H9 (cell line): ENCODE measurements around the gene NLRP12. TPM values are rescaled to one million over a fixed set of nuclear protein-coding genes. Genes with fewer than 3 reads are reported as not detected.

ENCODE experiments used
- DNase-seq: peaks from one replicate; pipeline ENCODE4 v3.0.0-alpha.2; 2017
- H2AFZ ChIP-seq: one replicate; pipeline ENCODE4 v1.6.1; 2013; ENCODE audit warnings: mild to moderate bottlenecking, low read length, control low read depth, moderate library complexity
- H2AK5ac ChIP-seq: 2 replicates; pipeline ENCODE4 v1.6.1; 2013; ENCODE audit warnings: low read length, control low read depth, mixed read lengths; ENCODE audit not compliant: insufficient read length
- H2BK120ac ChIP-seq: one replicate; pipeline ENCODE4 v1.6.1; 2013; ENCODE audit warnings: low read depth, mild to moderate bottlenecking, low read length, control low read depth, inconsistent platforms; ENCODE audit not compliant: poor library complexity, severe bottlenecking
- H2BK12ac ChIP-seq: 2 replicates; pipeline ENCODE4 v1.6.1; 2013; ENCODE audit warnings: low read length, control low read depth, mixed read lengths, low read depth; ENCODE audit not compliant: insufficient read length
- H2BK15ac ChIP-seq: 2 replicates; pipeline ENCODE4 v1.6.1; 2013; ENCODE audit warnings: low read depth, low read length, control low read depth
- H2BK20ac ChIP-seq: one replicate; pipeline ENCODE4 v1.6.1; 2013; ENCODE audit warnings: low read depth, mild to moderate bottlenecking, low read length, control low read depth, inconsistent platforms; ENCODE audit not compliant: poor library complexity, severe bottlenecking
- H2BK5ac ChIP-seq: 2 replicates; pipeline ENCODE4 v1.6.1; 2013; ENCODE audit warnings: low read length, control low read depth, mixed read lengths; ENCODE audit not compliant: insufficient read length
- H3K14ac ChIP-seq: 2 replicates; pipeline ENCODE4 v1.6.1; 2013; ENCODE audit warnings: low read length, control low read depth; ENCODE audit not compliant: insufficient read depth
- H3K18ac ChIP-seq: 2 replicates; pipeline ENCODE4 v1.6.1; 2013; ENCODE audit warnings: low read depth, mild to moderate bottlenecking, mixed read lengths, low read length, control low read depth; ENCODE audit not compliant: insufficient read length
- H3K23ac ChIP-seq: 2 replicates; pipeline ENCODE4 v1.6.1; 2013; ENCODE audit warnings: low read length, control low read depth, mixed read lengths, low read depth; ENCODE audit not compliant: insufficient read length
- H3K23me2 ChIP-seq: 2 replicates; pipeline ENCODE4 v1.6.1; 2013; ENCODE audit warnings: low read depth, mild to moderate bottlenecking, mixed read lengths, low read length, control low read depth; ENCODE audit not compliant: insufficient read length, poor library complexity, severe bottlenecking
- H3K27ac ChIP-seq: 2 replicates; pipeline ENCODE4 v1.5.1; 2013; ENCODE audit warnings: low read length, control low read depth, mixed read lengths, low read depth; ENCODE audit not compliant: insufficient read length
- H3K27me3 ChIP-seq: 2 replicates; pipeline ENCODE4 v1.6.1; 2013; ENCODE audit warnings: low read length, control low read depth, inconsistent platforms; ENCODE audit not compliant: insufficient read depth
- H3K4ac ChIP-seq: 2 replicates; pipeline ENCODE4 v1.6.1; 2013; ENCODE audit warnings: low read depth, mild to moderate bottlenecking, control low read depth, inconsistent platforms, low read length, moderate library complexity
- H3K4me1 ChIP-seq: 2 replicates; pipeline ENCODE4 v1.6.1; 2013; ENCODE audit warnings: low read length, control low read depth, inconsistent platforms; ENCODE audit not compliant: insufficient read depth
- H3K4me2 ChIP-seq: 2 replicates; pipeline ENCODE4 v1.6.1; 2013; ENCODE audit warnings: low read length, control low read depth, mixed read lengths; ENCODE audit not compliant: insufficient read length, insufficient read depth
- H3K56ac ChIP-seq: 2 replicates; pipeline ENCODE4 v1.6.1; 2013; ENCODE audit warnings: low read depth, mild to moderate bottlenecking, mixed read lengths, low read length, control low read depth; ENCODE audit not compliant: insufficient read length
- H3K79me1 ChIP-seq: 2 replicates; pipeline ENCODE4 v1.6.1; 2013; ENCODE audit warnings: low read depth, mild to moderate bottlenecking, moderate library complexity, low read length, control low read depth, inconsistent platforms; ENCODE audit not compliant: insufficient read depth, poor library complexity, severe bottlenecking
- H3K79me2 ChIP-seq: 2 replicates; pipeline ENCODE4 v1.6.1; 2013; ENCODE audit warnings: low read length, control low read depth, inconsistent platforms; ENCODE audit not compliant: insufficient read depth
- H3K9ac ChIP-seq: 2 replicates; pipeline ENCODE4 v1.6.1; 2013; ENCODE audit warnings: low read length, control low read depth, mixed read lengths; ENCODE audit not compliant: insufficient read length; ENCODE audit errors: extremely low read depth
- H3K9me3 ChIP-seq: one replicate; pipeline ENCODE4 v1.6.1; 2013; ENCODE audit warnings: low read depth, low read length, inconsistent platforms; ENCODE audit not compliant: control insufficient read depth
- H3T11ph ChIP-seq: one replicate; pipeline ENCODE4 v1.6.1; 2013; ENCODE audit warnings: mild to moderate bottlenecking, low read length, control low read depth, inconsistent platforms
- H4K20me1 ChIP-seq: one replicate; pipeline ENCODE4 v1.6.1; 2013; ENCODE audit not compliant: control insufficient read depth, insufficient read length, insufficient read depth
- H4K5ac ChIP-seq: 2 replicates; pipeline ENCODE4 v1.6.1; 2013; ENCODE audit warnings: low read depth, mild to moderate bottlenecking, mixed read lengths, low read length, control low read depth; ENCODE audit not compliant: insufficient read length
- H4K8ac ChIP-seq: replicated peaks from 2 replicates; pipeline ENCODE4 v1.6.1; 2013; ENCODE audit warnings: low read length, control low read depth, mixed read lengths, low read depth; ENCODE audit not compliant: insufficient read length
- H4K91ac ChIP-seq: 2 replicates; pipeline ENCODE4 v1.6.1; 2013; ENCODE audit warnings: low read depth, mild to moderate bottlenecking, moderate library complexity, mixed read lengths, low read length, control low read depth; ENCODE audit not compliant: insufficient read length
- H3K27ac Mint-ChIP-seq, 3 experiments: 2 replicates in 2 of 3; 3 replicates in 1 of 3; pipeline ENCODE4 v1.8.0; 2020 to 2021; ENCODE audit warnings: mixed read lengths in 3 of 3, mild to moderate bottlenecking in 1 of 3, moderate library complexity in 1 of 3
- H3K27me3 Mint-ChIP-seq: 2 replicates; pipeline ENCODE4 v1.8.0; 2021; ENCODE audit warnings: low read depth, mild to moderate bottlenecking, moderate library complexity, mixed read lengths
- H3K36me3 Mint-ChIP-seq, 3 experiments: 2 replicates in 2 of 3; 3 replicates in 1 of 3; pipeline ENCODE4 v1.8.0; 2020 to 2021; ENCODE audit warnings: low read depth in 3 of 3, mixed read lengths in 3 of 3; ENCODE audit not compliant: insufficient read depth in 1 of 3
- H3K4me1 Mint-ChIP-seq, 2 experiments: 2 replicates each; pipeline ENCODE4 v1.8.0; 2020; ENCODE audit warnings: mixed read lengths in 2 of 2
- H3K4me3 Mint-ChIP-seq, 2 experiments: 2 replicates in 1 of 2; 3 replicates in 1 of 2; pipeline ENCODE4 v1.8.0; 2020 to 2021; ENCODE audit warnings: mild to moderate bottlenecking in 2 of 2, mixed read lengths in 2 of 2, moderate library complexity in 1 of 2
- H3K9me3 Mint-ChIP-seq, 2 experiments: 2 replicates in 1 of 2; 3 replicates in 1 of 2; pipeline ENCODE4 v1.8.0; 2020; ENCODE audit warnings: mild to moderate bottlenecking in 2 of 2, mixed read lengths in 2 of 2, moderate library complexity in 1 of 2
- WGBS: extraction: QIAGEN DNeasy Blood & Tissue Kit; methylation state at CpG from one replicate; pipeline ENCODE4 v1.1.7; 2013; ENCODE audit warnings: missing lambda C conversion rate, low lambda C conversion rate, mixed read lengths; ENCODE audit not compliant: insufficient read length; ENCODE audit errors: extremely low coverage; 5-methylcytosine and 5-hydroxymethylcytosine counted together
- total RNA-seq: library from RNA; stranded (reverse); gene quantifications from 2 replicates; pipeline ENCODE4 v1.2.1, GENCODE V29; 2021
- TF ChIP-seq, protein P1 (sequence below): fragments of 200-600 bp; sonication (generic); conservative IDR thresholded peaks from 3 replicates; pipeline ENCODE4 v1.8.0; 2021; ENCODE audit warnings: antibody characterized with exemption, mild to moderate bottlenecking

NLRP12 gene
- total RNA-seq, 1 experiment from 2014 or later: 4.0 TPM

DNA sequence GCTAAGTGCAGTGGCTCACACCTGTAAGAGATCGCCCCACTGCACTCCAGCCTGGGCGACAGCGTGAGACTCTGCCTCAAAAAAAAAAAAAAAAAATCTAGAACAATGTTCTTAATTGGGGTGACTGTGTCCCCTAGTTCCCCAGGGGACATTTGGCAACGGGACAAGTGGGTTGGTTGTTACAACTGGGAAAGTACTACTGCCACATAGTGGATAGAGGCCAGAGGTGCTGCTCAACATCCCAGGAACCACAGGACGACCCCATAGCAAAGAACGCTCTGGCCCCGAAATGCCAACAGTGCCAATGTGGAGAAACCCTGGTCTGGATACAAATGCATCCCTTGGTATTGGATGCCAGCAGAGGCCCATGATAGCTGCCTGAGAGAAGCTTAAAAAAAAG, 11.8 kb downstream of the NLRP12 start:
- TF ChIP-seq, protein P1, sequence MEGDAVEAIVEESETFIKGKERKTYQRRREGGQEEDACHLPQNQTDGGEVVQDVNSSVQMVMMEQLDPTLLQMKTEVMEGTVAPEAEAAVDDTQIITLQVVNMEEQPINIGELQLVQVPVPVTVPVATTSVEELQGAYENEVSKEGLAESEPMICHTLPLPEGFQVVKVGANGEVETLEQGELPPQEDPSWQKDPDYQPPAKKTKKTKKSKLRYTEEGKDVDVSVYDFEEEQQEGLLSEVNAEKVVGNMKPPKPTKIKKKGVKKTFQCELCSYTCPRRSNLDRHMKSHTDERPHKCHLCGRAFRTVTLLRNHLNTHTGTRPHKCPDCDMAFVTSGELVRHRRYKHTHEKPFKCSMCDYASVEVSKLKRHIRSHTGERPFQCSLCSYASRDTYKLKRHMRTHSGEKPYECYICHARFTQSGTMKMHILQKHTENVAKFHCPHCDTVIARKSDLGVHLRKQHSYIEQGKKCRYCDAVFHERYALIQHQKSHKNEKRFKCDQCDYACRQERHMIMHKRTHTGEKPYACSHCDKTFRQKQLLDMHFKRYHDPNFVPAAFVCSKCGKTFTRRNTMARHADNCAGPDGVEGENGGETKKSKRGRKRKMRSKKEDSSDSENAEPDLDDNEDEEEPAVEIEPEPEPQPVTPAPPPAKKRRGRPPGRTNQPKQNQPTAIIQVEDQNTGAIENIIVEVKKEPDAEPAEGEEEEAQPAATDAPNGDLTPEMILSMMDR: peak; percentile 61
- Histone ChIP-seq H3K27ac (no peak overlapping the region), H3K23me2 (no peaks in the 10 kb centered on the region), H2AK5ac (no peak overlapping the region), H3K56ac (no peak overlapping the region), H4K5ac (no peak overlapping the region), H4K8ac (no peak overlapping the region), H3K9ac (no peak overlapping the region), H3K4ac (no peak overlapping the region), H3K79me2 (no peaks in the 10 kb centered on the region), H3K4me2 (no peak overlapping the region), H3K18ac (no peak overlapping the region), H3K27me3 (no peaks in the 10 kb centered on the region), H3K9me3 (no peaks in the 10 kb centered on the region), H2BK15ac (no peak overlapping the region), H4K91ac (no peak overlapping the region), H2BK20ac (no peak overlapping the region), H2AFZ (no peak overlapping the region), H3K79me1 (no peaks in the 10 kb centered on the region), H3K23ac (no peak overlapping the region), H3K4me1 (no peaks in the 10 kb centered on the region), H2BK120ac (no peak overlapping the region), H3K14ac (no peak overlapping the region), H2BK5ac (no peak overlapping the region), H3T11ph (no peak overlapping the region), H4K20me1 (no peaks in the 10 kb centered on the region), H2BK12ac (no peak overlapping the region)
- no CpG with 5 or more reads among the region's 7 CpGs for WGBS
- Mint-ChIP-seq H3K9me3 (no peaks in the 10 kb centered on the region; a peak in 1 of 5 replicates), H3K4me1 (peaks cover 0 to 2% of the 10 kb centered on the region in 2 experiments; a peak in 2 of 4 replicates), H3K27ac (no peak overlapping the region), H3K27me3 (peaks cover 1% of the 10 kb centered on the region; the same call in 1 of the 2 replicates), H3K4me3 (no peak overlapping the region), H3K36me3 (peaks cover 0 to 37% (median 9%) of the 10 kb centered on the region in 3 experiments; a peak in 5 of 7 replicates)
- DNase-seq: peak; percentile 55
